ENCODE results near the gene FGD6. TPM values are rescaled to one million over a fixed set of nuclear protein-coding genes. Genes with fewer than 3 reads are reported as not detected.
"Not testable (repeated sequence)": the region's sequence is repeated elsewhere in the genome, so short reads cannot be mapped to it uniquely, and the experiment has no call there.

FGD6 gene
- total and polyA plus RNA-seq, 7 donors = 0.96 to 7.1 (median 2.8) TPM

DNA sequence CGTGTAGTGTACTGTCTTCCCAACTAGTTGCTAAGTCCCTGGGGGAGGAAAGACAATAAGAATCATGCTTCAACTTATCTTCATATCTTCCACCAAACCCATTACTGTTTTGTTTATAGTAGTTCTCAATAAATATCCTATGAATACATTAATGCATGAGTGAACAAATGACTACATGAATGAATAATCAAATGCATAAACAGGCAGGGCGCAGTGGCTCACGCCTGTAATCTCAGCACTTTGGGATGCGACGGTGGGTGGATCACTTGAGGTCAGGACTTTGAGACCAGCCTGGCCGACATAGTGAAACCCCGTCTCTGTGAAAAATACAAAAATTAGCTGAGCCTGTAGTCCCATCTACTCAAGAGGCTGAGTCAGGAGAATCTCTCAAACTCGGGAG lies 111.7 kb downstream of the FGD6 start:
- ATAC-seq (no peak), DNase-seq (no peak)
- TF ChIP-seq CTCF (IDR thresholded peaks at IDR 0.05) = no peak
- Histone ChIP-seq H3K36me3 (ENCODE audit: insufficient read depth in 1 of 2, low read depth in 1 of 2) (peaks cover 0 to 13% of the 10 kb centered on the region in 2 donors), H3K9me3 (no peaks in the 10 kb centered on the region), H3K27me3 (ENCODE audit: insufficient read depth in 3 of 3, low read length in 2 of 3) (no peaks in the 10 kb centered on the region), H3K4me1 (peaks cover 11% of the 10 kb centered on the region), H3K4me3 (no peak overlapping the region), H3K27ac (no peak overlapping the region)
- WGBS, 3 donors = 93 to 96% (median 94%) methylated on average over 8 of the region's 8 CpGs
- intact Hi-C loops (cut with DNase I) = no loop called here

DNA sequence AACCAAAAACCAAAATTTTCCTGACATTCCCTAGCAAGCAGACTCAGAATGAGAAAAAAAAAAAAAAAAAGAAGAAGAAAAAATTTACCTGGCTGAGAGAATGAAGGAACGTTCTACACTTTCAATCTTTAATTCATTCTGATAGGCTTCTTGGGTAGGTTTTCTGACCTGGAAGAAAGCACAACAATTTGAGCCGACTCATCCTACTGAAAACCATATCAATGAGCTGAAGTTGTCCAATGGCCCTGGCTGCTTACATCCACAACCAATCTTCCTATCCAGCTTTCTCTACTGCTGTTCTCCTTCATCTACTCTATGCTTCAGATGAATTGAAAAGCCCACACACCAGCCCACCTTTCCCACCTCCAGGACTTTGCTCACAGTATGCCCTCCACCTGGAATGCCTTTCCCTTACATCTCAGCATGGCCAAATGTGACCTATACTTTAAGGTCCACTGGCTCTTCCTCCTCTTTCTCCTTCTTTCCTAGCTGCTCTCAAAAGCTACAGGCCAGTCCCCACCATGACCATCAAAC lies 112.3 kb downstream of the FGD6 start:
- ATAC-seq = no peak

DNA sequence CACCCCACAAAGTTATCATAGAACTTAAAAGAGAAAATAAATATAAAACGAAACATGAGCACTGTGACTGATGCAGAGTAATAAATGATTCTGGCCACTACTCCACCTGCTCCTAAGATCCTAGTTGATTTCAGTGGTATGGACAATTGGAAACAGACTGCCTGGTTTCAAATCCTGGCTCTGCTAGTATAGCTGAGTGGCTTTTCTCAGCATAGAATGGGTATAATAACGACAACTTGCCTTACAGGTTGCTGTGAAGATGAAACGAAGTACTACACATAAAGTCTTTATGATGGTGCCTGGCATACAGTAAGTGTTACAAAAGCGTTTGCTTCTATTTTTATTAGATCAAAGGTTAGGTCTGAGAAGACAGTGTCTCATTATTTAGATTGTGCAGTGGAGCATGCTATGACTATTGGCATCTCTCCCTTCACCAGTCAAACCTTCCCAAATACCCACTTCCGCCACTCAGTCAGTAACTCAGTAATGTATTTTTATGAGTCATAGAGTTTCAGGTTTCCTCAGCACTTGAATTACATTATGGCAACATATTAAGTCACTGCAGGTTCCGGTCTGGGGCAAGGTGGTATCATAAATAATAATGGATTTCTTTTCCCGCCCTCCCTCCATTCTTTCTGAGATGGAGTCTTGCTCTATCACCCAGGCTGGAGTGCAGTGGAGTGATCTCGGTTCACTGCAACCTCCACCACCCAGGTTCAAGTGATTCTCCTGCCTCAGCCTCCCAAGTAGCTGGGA lies 114.2 kb downstream of the FGD6 start:
- Histone ChIP-seq H3K4me1 (peaks cover 20% of the 10 kb centered on the region), H3K27me3 (ENCODE audit: insufficient read depth in 3 of 3, low read length in 2 of 3) (no peaks in the 10 kb centered on the region), H3K36me3 (ENCODE audit: insufficient read depth in 1 of 2, low read depth in 1 of 2) (peaks cover 0 to 13% of the 10 kb centered on the region in 2 donors), H3K9me3 (no peaks in the 10 kb centered on the region), H3K4me3 (no peak overlapping the region), H3K27ac (peak overlapping the region; percentile 56)
- peak; percentile 73 to 88 (median 80) for ATAC-seq
- no peak for TF ChIP-seq CTCF (IDR thresholded peaks at IDR 0.05)
- no peak for DNase-seq
- intact Hi-C loops (cut with DNase I) = no loop called here
- WGBS, 3 donors = 47 to 55% (median 48%) methylated on average over 8 of the region's 8 CpGs

More for the DNA sequence above, 112.3 kb downstream of the FGD6 start:
- no peak for TF ChIP-seq CTCF (IDR thresholded peaks at IDR 0.05)
- intact Hi-C loops (cut with DNase I) = no loop called here
- WGBS, 3 donors = 94 to 98% (median 98%) methylated on average over 2 of the region's 2 CpGs
- no peak for DNase-seq
- no peak overlapping the region for H3K4me3 ChIP-seq
- H3K9me3 ChIP-seq = no peaks in the 10 kb centered on the region
- no peaks in the 10 kb centered on the region for H3K27me3 ChIP-seq (ENCODE audit: insufficient read depth in 3 of 3, low read length in 2 of 3)
- H3K27ac ChIP-seq = no peak overlapping the region
- H3K36me3 ChIP-seq (ENCODE audit: insufficient read depth in 1 of 2, low read depth in 1 of 2) = peaks cover 0 to 13% of the 10 kb centered on the region in 2 donors
- peaks cover 11% of the 10 kb centered on the region for H3K4me1 ChIP-seq

DNA sequence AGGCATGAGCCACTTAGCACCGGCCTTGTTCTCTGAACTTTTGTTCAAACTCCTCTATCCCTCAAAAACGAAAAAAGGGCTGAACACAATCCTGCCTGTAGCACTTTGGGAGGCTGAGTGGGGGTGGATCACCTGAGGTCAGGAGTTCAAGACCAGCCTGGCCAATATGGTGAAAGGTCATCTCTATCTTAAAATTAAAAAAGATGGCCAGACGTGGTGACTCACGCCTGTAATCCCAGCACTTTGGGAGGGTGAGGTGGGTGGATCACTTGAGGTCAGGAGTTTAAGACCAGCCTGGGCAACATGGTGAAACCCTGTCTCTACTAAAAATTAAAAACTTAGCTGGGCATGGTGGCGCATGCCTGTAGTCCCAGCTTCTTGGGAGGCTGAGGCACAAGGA lies 115.3 kb downstream of the FGD6 start:
- H3K27ac ChIP-seq; intact Hi-C loops (cut with DNase I); H3K27me3 ChIP-seq (ENCODE audit: insufficient read depth in 3 of 3, low read length in 2 of 3); H3K4me3 ChIP-seq; H3K9me3 ChIP-seq; ATAC-seq; DNase-seq: not testable (repeated sequence)
- Histone ChIP-seq H3K36me3 (ENCODE audit: insufficient read depth in 1 of 2, low read depth in 1 of 2) (peaks cover 0 to 13% of the 10 kb centered on the region in 2 donors), H3K4me1 (peaks cover 26% of the 10 kb centered on the region)
- 94 to 96% (median 95%) methylated on average over 5 of the region's 5 CpGs for WGBS, 3 donors

GRCh38 chr12:95100264-95101190 lies 116.7 kb downstream of the FGD6 start:
- Histone ChIP-seq H3K27ac (no peak overlapping the region), H3K4me1 (peaks cover 26% of the 10 kb centered on the region), H3K4me3 (no peak overlapping the region), H3K9me3 (no peaks in the 10 kb centered on the region), H3K36me3 (ENCODE audit: insufficient read depth in 1 of 2, low read depth in 1 of 2) (peaks cover 0 to 9% of the 10 kb centered on the region in 2 donors), H3K27me3 (ENCODE audit: insufficient read depth in 3 of 3, low read length in 2 of 3) (no peaks in the 10 kb centered on the region)
- DNase-seq = no peak
- intact Hi-C loops (cut with DNase I) = no loop called here
- no peak for TF ChIP-seq CTCF (IDR thresholded peaks at IDR 0.05)
- 68 to 75% (median 71%) methylated on average over 11 of the region's 11 CpGs for WGBS, 3 donors
- ATAC-seq = no peak

Data from psoas muscle (tissue), 8 donors.